LNCaP clone FGC (cell line): Measurements from ENCODE around the gene TNS1.

Experiments used
- DNase-seq: peaks from one replicate; pipeline ENCODE4 v3.0.0-alpha.2; 2011; ENCODE audit warnings: low read depth
- H3K4me3 ChIP-seq: 2 replicates; pipeline ENCODE4 v1.5.1; 2011; ENCODE audit warnings: mild to moderate bottlenecking, low read depth, low read length, control low read depth
- CTCF ChIP-seq: IDR thresholded peaks from 2 replicates; pipeline ENCODE4 v1.5.1; 2012; ENCODE audit warnings: mild to moderate bottlenecking; ENCODE audit not compliant: control insufficient read depth, insufficient read depth; ENCODE audit errors: extremely low read depth

TNS1 gene

GRCh38 chr2:217873371-217873770 is 129.4 kb downstream of the TNS1 start:
- no peak overlapping the region for H3K4me3 ChIP-seq
- no peak for DNase-seq
- no peak for TF ChIP-seq CTCF

GRCh38 chr2:217872319-217872718 is 130.5 kb downstream of the TNS1 start:
- no peak overlapping the region for H3K4me3 ChIP-seq
- no peak for TF ChIP-seq CTCF
- DNase-seq = no peak

- no peak for DNase-seq
- no peak for TF ChIP-seq CTCF
- H3K4me3 ChIP-seq = no peak overlapping the region
These were observed 132.2 kb downstream of the TNS1 start for GRCh38 chr2:217870528-217871011.

- no peak for DNase-seq
- no peak for TF ChIP-seq CTCF
- no peak overlapping the region for H3K4me3 ChIP-seq
These were observed 133.9 kb downstream of the TNS1 start for GRCh38 chr2:217868911-217869334.

GRCh38 chr2:217868265-217868892 is 134.4 kb downstream of the TNS1 start:
- no peak for DNase-seq
- no peak for TF ChIP-seq CTCF
- no peak overlapping the region for H3K4me3 ChIP-seq

GRCh38 chr2:217866457-217866856 is 136.3 kb downstream of the TNS1 start:
- no peak overlapping the region for H3K4me3 ChIP-seq
- TF ChIP-seq CTCF = no peak
- no peak for DNase-seq
